ENCODE data around the gene NACC2. TPM values are rescaled to one million over a fixed set of nuclear protein-coding genes. Genes with fewer than 3 reads are reported as not detected.
A peak's percentile ranks its signal among the peaks of the same experiment; 100 is the strongest.

The NACC2 gene
- total RNA-seq, 5 donors from 2014 or later (not counting 1 experiment from before 2014, with no cell fraction given), result 4.2 to 11.7 (median 11.3) TPM

DNA sequence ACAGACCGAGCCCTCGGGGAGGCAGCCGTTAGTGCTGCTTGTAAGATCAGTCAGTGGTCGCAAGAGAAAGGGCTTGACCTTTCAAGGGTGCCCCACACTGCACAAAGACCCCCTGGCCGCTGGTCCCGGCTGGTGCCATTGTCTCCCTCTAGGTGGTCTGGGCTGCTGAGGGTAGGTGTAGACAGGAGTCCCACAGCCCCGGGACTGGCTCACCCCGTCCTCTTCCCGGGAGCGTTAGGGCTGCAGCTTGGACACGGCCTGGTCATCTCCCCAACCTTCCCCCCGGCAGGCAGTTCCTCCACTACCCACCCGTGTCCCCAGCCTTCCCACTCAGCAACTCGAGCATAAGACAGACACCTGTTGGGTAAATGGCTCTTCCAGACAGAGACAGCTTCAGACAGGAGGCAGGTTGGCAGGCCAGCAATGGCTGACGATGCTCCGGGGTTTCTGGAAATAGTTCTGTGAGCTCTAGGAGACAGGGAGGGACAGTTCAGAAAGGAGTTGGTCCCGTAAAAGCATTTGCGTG is 38.9 kb upstream of the NACC2 start:
- Mint-ChIP-seq H3K27me3 (peaks cover 22 to 47% of the 10 kb centered on the region in 2 donors), H3K4me1 (peaks cover 9 to 13% (median 10%) of the 10 kb centered on the region in 3 donors), H3K4me3 (peak overlapping the region; percentile 46 to 76 (median 68)), H3K36me3 (no peaks in the 10 kb centered on the region), H3K27ac (peak overlapping the region in 1 of 2 donors; percentile 11), H3K9me3 (no peaks in the 10 kb centered on the region)
- Histone ChIP-seq H3K9me3 (no peaks in the 10 kb centered on the region), H3K36me3 (ENCODE audit: control insufficient read depth in 2 of 2, extremely low read depth in 1 of 2, insufficient read depth in 1 of 2, low read length in 1 of 2) (no peaks in the 10 kb centered on the region), H3K4me3 (ENCODE audit: control insufficient read depth in 1 of 2, extremely low read depth in 1 of 2, low read length in 1 of 2) (no peak overlapping the region), H3K27ac (ENCODE audit: low read length) (no peak overlapping the region), H3K4me1 (ENCODE audit: control insufficient read depth in 1 of 2, extremely low read depth in 1 of 2, insufficient read depth in 2 of 2, low read length in 2 of 2) (peaks cover 0 to 8% of the 10 kb centered on the region in 2 experiments), H3K27me3 (replicated peaks in 1 of 2; ENCODE audit: control insufficient read depth in 2 of 2, extremely low read depth in 1 of 2, insufficient read depth in 2 of 2, low read length in 1 of 2) (peaks cover 0 to 80% of the 10 kb centered on the region in 2 experiments)
- 43% methylated on average over 12 of the region's 18 CpGs for WGBS (ENCODE audit: insufficient coverage)
- ChIA-PET CTCF (no interaction called here), POLR2A (no interaction called here)
- no peak for DNase-seq
- no peak for ATAC-seq (replicated peaks in 1 of 4)

DNA sequence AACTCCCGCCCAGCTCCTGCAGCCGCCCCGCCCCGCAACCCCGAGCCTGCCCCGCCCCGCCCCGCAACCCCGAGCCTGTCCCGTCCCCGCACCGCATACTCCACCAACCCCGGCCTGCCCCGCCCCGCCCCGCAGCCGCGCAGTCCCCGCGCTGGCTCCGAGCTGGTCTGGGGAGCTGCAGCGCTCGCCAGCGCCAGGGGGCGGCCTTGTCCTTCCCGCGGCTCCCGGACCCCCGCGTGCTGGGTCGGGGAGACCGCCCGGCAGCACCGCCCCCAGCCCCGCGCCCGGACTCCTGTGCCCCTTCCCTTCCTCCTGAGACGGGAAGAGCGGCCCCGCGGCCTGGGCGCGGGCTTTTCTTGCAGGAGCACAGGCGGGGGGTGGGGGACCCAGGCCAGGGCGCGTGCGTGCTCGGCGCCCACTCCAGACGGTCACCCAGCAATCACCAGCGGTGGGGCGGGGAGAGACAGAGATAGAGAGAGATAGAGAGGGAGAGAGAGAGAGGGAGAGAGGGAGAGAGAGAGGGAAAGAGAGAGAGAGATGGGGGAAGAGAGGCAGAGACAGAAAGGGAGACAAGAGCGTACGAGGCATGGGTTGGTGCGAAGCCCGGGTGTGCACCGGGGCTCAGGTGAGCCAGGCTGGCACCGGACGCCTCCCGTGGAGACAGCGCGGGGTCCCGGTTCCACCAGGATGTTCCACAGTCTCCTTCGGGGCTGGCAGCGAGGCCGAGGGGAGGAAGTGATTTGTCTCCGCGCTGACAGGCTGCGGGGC is 38.3 kb upstream of the NACC2 start:
- Histone ChIP-seq H3K36me3 (ENCODE audit: control insufficient read depth in 2 of 2, extremely low read depth in 1 of 2, insufficient read depth in 1 of 2, low read length in 1 of 2) (no peaks in the 10 kb centered on the region), H3K27ac (ENCODE audit: low read length) (no peak overlapping the region), H3K4me1 (ENCODE audit: control insufficient read depth in 1 of 2, extremely low read depth in 1 of 2, insufficient read depth in 2 of 2, low read length in 2 of 2) (peaks cover 0 to 8% of the 10 kb centered on the region in 2 experiments), H3K9me3 (no peaks in the 10 kb centered on the region), H3K4me3 (ENCODE audit: control insufficient read depth in 1 of 2, extremely low read depth in 1 of 2, low read length in 1 of 2) (peak overlapping the region in 1 of 2 donors; percentile 5), H3K27me3 (replicated peaks in 1 of 2; ENCODE audit: control insufficient read depth in 2 of 2, extremely low read depth in 1 of 2, insufficient read depth in 2 of 2, low read length in 1 of 2) (peaks cover 0 to 82% of the 10 kb centered on the region in 2 experiments)
- Mint-ChIP-seq H3K4me1 (peaks cover 9 to 13% (median 10%) of the 10 kb centered on the region in 3 donors), H3K9me3 (no peaks in the 10 kb centered on the region), H3K27ac (no peak overlapping the region), H3K27me3 (peaks cover 22 to 48% of the 10 kb centered on the region in 2 donors), H3K4me3 (peak overlapping the region; percentile 46 to 76 (median 68)), H3K36me3 (no peaks in the 10 kb centered on the region)
- ChIA-PET CTCF (interaction anchor here in 1 of 2 donors (0.6 kb wide), 1 partner anchor 279 kb away, joined by 3 read pairs; no protein-coding TSS in a partner anchor), POLR2A (no interaction called here)
- peak in 5 of 35 experiments; percentile 20 to 43 (median 27) for DNase-seq
- peak; percentile 38 to 89 (median 60) for ATAC-seq (replicated peaks in 1 of 4)
- 5% methylated on average over 47 of the region's 69 CpGs for WGBS (ENCODE audit: insufficient coverage)

DNA sequence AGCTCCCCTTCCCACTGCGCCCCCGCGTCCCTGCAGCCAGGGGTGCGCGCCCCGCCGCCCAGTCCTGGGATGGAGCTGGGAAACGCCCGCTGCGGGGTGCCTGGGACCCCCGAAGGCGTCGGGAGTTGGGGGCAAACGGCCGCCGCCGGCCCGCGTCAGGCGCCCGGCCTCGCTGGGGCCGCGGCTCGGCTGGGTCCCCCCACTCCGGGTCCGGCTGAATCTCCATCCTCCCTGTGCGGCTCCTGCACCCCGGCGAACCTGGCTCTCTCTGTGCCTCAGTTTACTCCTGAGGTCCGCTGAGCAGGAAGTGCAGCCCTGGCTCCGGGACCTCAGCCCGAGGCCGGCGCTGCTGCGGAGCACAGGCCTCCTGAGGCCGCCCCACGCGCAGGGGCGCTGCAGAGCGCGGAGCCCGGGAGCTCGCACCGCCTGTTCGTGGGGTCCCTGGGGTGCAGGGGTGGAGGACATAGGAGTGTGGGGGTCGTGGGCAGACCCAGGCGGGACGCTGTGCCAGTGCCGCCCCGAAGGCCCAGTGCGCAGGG is 37.5 kb upstream of the NACC2 start:
- ATAC-seq (replicated peaks in 1 of 4), result peak in 2 of 4 experiments; percentile 17 to 49

DNA sequence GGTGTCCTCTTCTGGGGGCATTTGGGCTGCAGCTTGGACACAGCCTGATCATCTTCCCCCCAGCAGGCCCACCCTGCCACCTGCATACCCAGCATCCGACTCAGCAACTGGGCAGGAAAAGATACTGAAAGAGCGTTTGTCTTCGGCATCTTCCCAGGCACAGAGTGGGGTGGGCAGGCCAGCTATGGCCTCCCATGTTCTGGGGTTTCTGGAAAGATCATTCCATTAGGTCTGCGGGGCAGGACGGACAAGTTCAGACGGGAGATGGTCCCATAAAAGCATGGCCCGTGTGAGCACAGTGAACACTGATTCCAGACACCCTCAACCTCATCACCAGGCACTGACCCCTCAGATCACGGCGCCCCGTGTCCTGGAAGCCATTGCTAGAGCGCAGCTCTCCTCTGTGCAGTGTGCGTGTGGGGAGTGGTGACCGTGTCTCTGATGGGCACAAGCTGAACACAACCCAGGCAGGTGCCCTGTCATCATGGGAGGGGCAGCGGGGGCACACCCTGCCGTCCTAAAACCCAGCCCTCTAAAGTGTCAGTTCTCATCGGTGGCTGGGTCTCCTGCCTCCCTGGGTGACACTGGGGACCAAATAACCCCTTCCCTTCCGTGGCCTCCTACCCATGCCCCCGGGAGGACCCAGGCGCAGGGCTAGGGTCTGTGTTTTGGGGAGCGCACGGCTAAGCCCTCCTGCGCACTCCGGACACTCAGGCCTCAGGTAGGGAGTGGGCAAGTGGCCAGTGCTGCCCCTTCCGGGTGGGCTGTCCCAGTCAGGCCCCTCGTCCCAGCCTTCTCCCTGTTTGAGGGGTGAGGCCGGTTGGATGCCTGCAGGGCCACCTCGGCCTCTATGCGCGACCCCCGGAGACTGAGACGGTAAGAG is 36.8 kb upstream of the NACC2 start:
- peaks cover 9 to 13% (median 10%) of the 10 kb centered on the region in 3 donors for H3K4me1 Mint-ChIP-seq
- ChIA-PET POLR2A (no interaction called here), CTCF (no interaction called here)
- Histone ChIP-seq H3K36me3 (ENCODE audit: control insufficient read depth in 2 of 2, extremely low read depth in 1 of 2, insufficient read depth in 1 of 2, low read length in 1 of 2) (no peaks in the 10 kb centered on the region), H3K27ac (ENCODE audit: low read length) (no peak overlapping the region), H3K27me3 (replicated peaks in 1 of 2; ENCODE audit: control insufficient read depth in 2 of 2, extremely low read depth in 1 of 2, insufficient read depth in 2 of 2, low read length in 1 of 2) (peaks cover 0 to 75% of the 10 kb centered on the region in 2 experiments), H3K4me3 (ENCODE audit: control insufficient read depth in 1 of 2, extremely low read depth in 1 of 2, low read length in 1 of 2) (no peak overlapping the region), H3K9me3 (no peaks in the 10 kb centered on the region), H3K4me1 (ENCODE audit: control insufficient read depth in 1 of 2, extremely low read depth in 1 of 2, insufficient read depth in 2 of 2, low read length in 2 of 2) (peaks cover 0 to 8% of the 10 kb centered on the region in 2 experiments)
- WGBS (ENCODE audit: insufficient coverage), result 72% methylated on average over 21 of the region's 31 CpGs
- DNase-seq (no peak), ATAC-seq (replicated peaks in 1 of 4) (no peak)
- H3K27me3 Mint-ChIP-seq, result peaks cover 22 to 45% of the 10 kb centered on the region in 2 donors
- no peaks in the 10 kb centered on the region for H3K9me3 Mint-ChIP-seq
- H3K4me3 Mint-ChIP-seq, result peak overlapping the region in 2 of 3 donors; percentile 32 to 35
- H3K27ac Mint-ChIP-seq, result no peak overlapping the region
- H3K36me3 Mint-ChIP-seq, result no peaks in the 10 kb centered on the region

More for the DNA sequence above, 37.5 kb upstream of the NACC2 start:
- Mint-ChIP-seq H3K4me1 (peaks cover 9 to 13% (median 10%) of the 10 kb centered on the region in 3 donors), H3K27me3 (peaks cover 22 to 47% of the 10 kb centered on the region in 2 donors), H3K9me3 (no peaks in the 10 kb centered on the region), H3K36me3 (no peaks in the 10 kb centered on the region), H3K27ac (no peak overlapping the region), H3K4me3 (no peak overlapping the region)
- H3K9me3 ChIP-seq, result no peaks in the 10 kb centered on the region
- H3K36me3 ChIP-seq (ENCODE audit: control insufficient read depth in 2 of 2, extremely low read depth in 1 of 2, insufficient read depth in 1 of 2, low read length in 1 of 2), result no peaks in the 10 kb centered on the region
- DNase-seq, result no peak
- ChIA-PET POLR2A (no interaction called here), CTCF (no interaction called here)
- no peak overlapping the region for H3K4me3 ChIP-seq (ENCODE audit: control insufficient read depth in 1 of 2, extremely low read depth in 1 of 2, low read length in 1 of 2)
- 18% methylated on average over 32 of the region's 52 CpGs for WGBS (ENCODE audit: insufficient coverage)
- H3K4me1 ChIP-seq (ENCODE audit: control insufficient read depth in 1 of 2, extremely low read depth in 1 of 2, insufficient read depth in 2 of 2, low read length in 2 of 2), result peaks cover 0 to 8% of the 10 kb centered on the region in 2 experiments
- no peak overlapping the region for H3K27ac ChIP-seq (ENCODE audit: low read length)
- peaks cover 0 to 77% of the 10 kb centered on the region in 2 experiments for H3K27me3 ChIP-seq (replicated peaks in 1 of 2; ENCODE audit: control insufficient read depth in 2 of 2, extremely low read depth in 1 of 2, insufficient read depth in 2 of 2, low read length in 1 of 2)

DNA sequence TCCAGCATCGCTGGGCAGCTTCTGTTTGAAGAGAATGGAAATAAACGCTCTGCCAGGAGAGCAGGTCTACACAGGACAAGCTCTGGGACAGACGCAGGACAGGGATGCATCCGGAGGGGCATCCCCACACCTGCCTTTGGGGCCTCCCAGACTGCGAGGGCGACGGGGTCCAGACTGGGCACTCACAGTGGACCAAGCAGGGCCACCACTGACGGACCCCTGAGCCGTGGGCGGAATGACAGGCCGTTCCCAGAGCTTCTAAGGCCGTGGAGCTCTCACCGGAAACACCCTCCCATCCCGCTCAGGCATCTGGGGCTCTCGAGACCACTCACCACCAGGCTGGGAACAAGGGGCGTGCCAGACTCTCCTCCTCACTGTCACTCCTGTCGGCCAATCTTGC is 34.1 kb upstream of the NACC2 start:
- POLR2A ChIA-PET, result no interaction called here
- no peak overlapping the region for H3K27ac Mint-ChIP-seq
- Histone ChIP-seq H3K27me3 (replicated peaks in 1 of 2; ENCODE audit: control insufficient read depth in 2 of 2, extremely low read depth in 1 of 2, insufficient read depth in 2 of 2, low read length in 1 of 2) (peaks cover 0 to 71% of the 10 kb centered on the region in 2 experiments), H3K36me3 (ENCODE audit: control insufficient read depth in 2 of 2, extremely low read depth in 1 of 2, insufficient read depth in 1 of 2, low read length in 1 of 2) (no peaks in the 10 kb centered on the region), H3K4me1 (ENCODE audit: control insufficient read depth in 1 of 2, extremely low read depth in 1 of 2, insufficient read depth in 2 of 2, low read length in 2 of 2) (peaks cover 0 to 8% of the 10 kb centered on the region in 2 experiments), H3K27ac (ENCODE audit: low read length) (no peak overlapping the region), H3K9me3 (no peaks in the 10 kb centered on the region), H3K4me3 (ENCODE audit: control insufficient read depth in 1 of 2, extremely low read depth in 1 of 2, low read length in 1 of 2) (no peak overlapping the region)
- H3K36me3 Mint-ChIP-seq, result no peaks in the 10 kb centered on the region
- H3K9me3 Mint-ChIP-seq, result no peaks in the 10 kb centered on the region
- DNase-seq, result no peak
- peaks cover 15 to 32% of the 10 kb centered on the region in 2 donors for H3K27me3 Mint-ChIP-seq
- CTCF ChIA-PET, result no interaction called here
- ATAC-seq (replicated peaks in 1 of 4), result no peak
- H3K4me1 Mint-ChIP-seq, result peaks cover 7 to 11% (median 8%) of the 10 kb centered on the region in 3 donors
- H3K4me3 Mint-ChIP-seq, result no peak overlapping the region
- WGBS (ENCODE audit: insufficient coverage), result 77% methylated on average over 14 of the region's 17 CpGs

DNA sequence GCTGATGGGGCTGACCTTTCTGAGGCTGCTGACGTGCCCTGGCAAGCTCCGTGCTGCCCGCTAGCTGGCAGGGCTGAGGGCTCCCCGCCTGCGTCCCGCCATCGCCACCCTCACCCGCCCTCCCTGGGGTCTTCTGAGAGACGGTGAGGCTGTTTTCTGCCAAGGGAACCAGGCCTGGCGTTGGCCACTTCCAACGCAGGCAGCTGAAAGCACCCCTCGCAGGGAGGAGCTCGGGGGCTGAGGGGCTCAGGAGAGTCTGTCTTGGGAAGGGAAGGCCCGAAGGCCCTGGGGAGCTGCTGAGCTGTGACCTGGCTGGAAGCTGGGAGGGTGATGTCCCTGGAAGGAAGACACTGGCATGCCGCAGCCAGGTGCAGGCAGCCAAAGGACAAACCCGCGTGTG is 33.3 kb upstream of the NACC2 start:
- Mint-ChIP-seq H3K36me3 (no peaks in the 10 kb centered on the region), H3K4me1 (peaks cover under 1 to 4% (median 1%) of the 10 kb centered on the region in 3 donors), H3K4me3 (no peak overlapping the region), H3K9me3 (no peaks in the 10 kb centered on the region), H3K27me3 (peaks cover 9 to 24% of the 10 kb centered on the region in 2 donors), H3K27ac (no peak overlapping the region)
- no peaks in the 10 kb centered on the region for H3K36me3 ChIP-seq (ENCODE audit: control insufficient read depth in 2 of 2, extremely low read depth in 1 of 2, insufficient read depth in 1 of 2, low read length in 1 of 2)
- peaks cover 0 to 2% of the 10 kb centered on the region in 2 experiments for H3K4me1 ChIP-seq (ENCODE audit: control insufficient read depth in 1 of 2, extremely low read depth in 1 of 2, insufficient read depth in 2 of 2, low read length in 2 of 2)
- 86% methylated on average over 17 of the region's 17 CpGs for WGBS (ENCODE audit: insufficient coverage)
- no peak overlapping the region for H3K4me3 ChIP-seq (ENCODE audit: control insufficient read depth in 1 of 2, extremely low read depth in 1 of 2, low read length in 1 of 2)
- ChIA-PET CTCF (no interaction called here), POLR2A (no interaction called here)
- ATAC-seq (replicated peaks in 1 of 4), result no peak
- no peaks in the 10 kb centered on the region for H3K9me3 ChIP-seq
- H3K27ac ChIP-seq (ENCODE audit: low read length), result no peak overlapping the region
- DNase-seq, result no peak
- H3K27me3 ChIP-seq (replicated peaks in 1 of 2; ENCODE audit: control insufficient read depth in 2 of 2, extremely low read depth in 1 of 2, insufficient read depth in 2 of 2, low read length in 1 of 2), result peaks cover 0 to 68% of the 10 kb centered on the region in 2 experiments

Measured in T-cell (primary cell).